Liver (tissue), 9 donors: Measurements from ENCODE around the gene PAIP2B. TPM values are rescaled to one million over a fixed set of nuclear protein-coding genes. Genes with fewer than 3 reads are reported as not detected.

Experiments used
- DNase-seq: peaks from one replicate; pipeline ENCODE4 v3.0.0-alpha.2; 2017; ENCODE audit warnings: low spot score
- H3K27ac ChIP-seq, 2 donors: one replicate each; pipeline ENCODE4 v1.7.0; 2013; ENCODE audit warnings: inconsistent platforms in 2 of 2, low read length in 2 of 2, control low read depth in 1 of 2, low read depth in 1 of 2, mild to moderate bottlenecking in 1 of 2
- H3K27me3 ChIP-seq, 4 donors: one replicate each; pipeline versions ENCODE4 v1.6.1 to v1.7.0; 2013; ENCODE audit warnings: low read length in 3 of 4, inconsistent platforms in 1 of 4, mild to moderate bottlenecking in 1 of 4, moderate library complexity in 1 of 4; ENCODE audit not compliant: control insufficient read depth in 4 of 4, insufficient read depth in 4 of 4
- H3K36me3 ChIP-seq, 4 donors: one replicate each; pipeline versions ENCODE4 v1.6.1 to v1.7.0; 2013; ENCODE audit warnings: low read length in 3 of 4, mild to moderate bottlenecking in 3 of 4, low read depth in 1 of 4, moderate library complexity in 1 of 4; ENCODE audit not compliant: control insufficient read depth in 4 of 4, insufficient read depth in 3 of 4
- H3K4me1 ChIP-seq, 4 donors: one replicate each; pipeline versions ENCODE4 v1.6.1 to v1.7.0; 2013; ENCODE audit warnings: low read length in 3 of 4, mild to moderate bottlenecking in 3 of 4, moderate library complexity in 1 of 4; ENCODE audit not compliant: control insufficient read depth in 4 of 4, insufficient read depth in 4 of 4
- H3K4me3 ChIP-seq, 3 donors: one replicate each; pipeline versions ENCODE4 v1.6.1 to v1.7.0; 2013; ENCODE audit warnings: low read length in 3 of 3, control low read depth in 1 of 3, low read depth in 1 of 3, mild to moderate bottlenecking in 1 of 3
- H3K9ac ChIP-seq, 2 donors: one replicate each; pipeline ENCODE4 v1.7.0; 2013; ENCODE audit warnings: low read length in 2 of 2, mild to moderate bottlenecking in 2 of 2, moderate library complexity in 2 of 2, control low read depth in 1 of 2, low read depth in 1 of 2
- H3K9me3 ChIP-seq, 4 donors: one replicate each; pipeline versions ENCODE4 v1.6.1 to v1.7.0; 2013; ENCODE audit warnings: low read length in 3 of 4; ENCODE audit not compliant: control insufficient read depth in 4 of 4
- ATF3 ChIP-seq: IDR thresholded peaks from 2 replicates; pipeline ENCODE4 v1.6.1; 2016; ENCODE audit warnings: antibody characterized with exemption
- CTCF ChIP-seq: fragments of 150-350 bp; IDR thresholded peaks from 2 replicates; pipeline ENCODE4 v1.5.1; 2017; ENCODE audit warnings: improper control_type of control experiment, low read depth, low read length; ENCODE audit not compliant: missing input control
- EGR1 ChIP-seq, 2 donors: IDR thresholded peaks; 2 replicates each; pipeline ENCODE4 v1.6.1; 2016 to 2018; ENCODE audit warnings: antibody characterized with exemption in 2 of 2, low read depth in 2 of 2
- FOXA1 ChIP-seq: IDR thresholded peaks from 2 replicates; pipeline ENCODE4 v1.6.1; 2016; ENCODE audit warnings: antibody characterized with exemption
- FOXA2 ChIP-seq: IDR thresholded peaks from 2 replicates; pipeline ENCODE4 v1.6.1; 2016; ENCODE audit warnings: antibody characterized with exemption
- GABPA ChIP-seq, 2 donors: IDR thresholded peaks in 1 of 2; conservative IDR thresholded peaks in 1 of 2; 2 replicates each; pipeline ENCODE4 v1.6.1; 2016; ENCODE audit warnings: antibody characterized with exemption in 2 of 2, mild to moderate bottlenecking in 1 of 2, moderate library complexity in 1 of 2
- HNF4A ChIP-seq, 2 donors: conservative IDR thresholded peaks; 2 replicates each; pipeline ENCODE4 v1.6.1; 2016; ENCODE audit warnings: antibody characterized with exemption in 2 of 2, mild to moderate bottlenecking in 2 of 2
- HNF4G ChIP-seq: IDR thresholded peaks from 2 replicates; pipeline ENCODE4 v1.6.1; 2016; ENCODE audit warnings: antibody characterized with exemption
- JUND ChIP-seq, 2 donors: IDR thresholded peaks; 2 replicates each; pipeline ENCODE4 v1.6.1; 2016; ENCODE audit warnings: antibody characterized with exemption in 2 of 2
- MAX ChIP-seq: IDR thresholded peaks from 2 replicates; pipeline ENCODE4 v1.6.1; 2016; ENCODE audit warnings: antibody characterized with exemption
- NR2F2 ChIP-seq: IDR thresholded peaks from 2 replicates; pipeline ENCODE4 v1.6.1; 2016; ENCODE audit warnings: antibody characterized with exemption
- RAD21 ChIP-seq, 2 donors: IDR thresholded peaks; 2 replicates each; pipeline ENCODE4 v1.6.1; 2016; ENCODE audit warnings: antibody characterized with exemption in 2 of 2, mild to moderate bottlenecking in 2 of 2
- REST ChIP-seq: IDR thresholded peaks from 2 replicates; pipeline ENCODE4 v1.6.1; 2016; ENCODE audit warnings: antibody characterized with exemption, mild to moderate bottlenecking
- RXRA ChIP-seq, 2 donors: IDR thresholded peaks; 2 replicates each; pipeline ENCODE4 v1.6.1; 2017 to 2018; ENCODE audit warnings: antibody characterized with exemption in 2 of 2, mild to moderate bottlenecking in 1 of 2
- SP1 ChIP-seq: IDR thresholded peaks from 2 replicates; pipeline ENCODE4 v1.6.1; 2018; ENCODE audit warnings: antibody characterized with exemption, mild to moderate bottlenecking
- TAF1 ChIP-seq: conservative IDR thresholded peaks from 2 replicates; pipeline ENCODE4 v1.6.1; 2016; ENCODE audit warnings: antibody characterized with exemption, mild to moderate bottlenecking
- YY1 ChIP-seq: IDR thresholded peaks from 2 replicates; pipeline ENCODE4 v1.6.1; 2016; ENCODE audit warnings: antibody characterized with exemption, mild to moderate bottlenecking
- ZBTB33 ChIP-seq: IDR thresholded peaks from 2 replicates; pipeline ENCODE4 v1.6.1; 2016; ENCODE audit warnings: antibody characterized with exemption
- WGBS: extraction: QIAGEN DNeasy Blood & Tissue Kit; methylation state at CpG from one replicate; pipeline ENCODE4 v1.1.7; 2013; 5-methylcytosine and 5-hydroxymethylcytosine counted together
- polyA plus RNA-seq, 2 donors: library from polyadenylated mRNA; stranded (reverse) in 1 of 2; unstranded in 1 of 2; fragments of 200-250 nt in 1 of 2; fragments of >200 nt in 1 of 2; fragmentation: Nextera tagmentation in 1 of 2; extraction: Ambion mirVana in 1 of 2; gene quantifications; one replicate each; pipeline versions ENCODE4 v1.2.1 to v1.2.3, GENCODE V29; 2013 to 2015
- total RNA-seq, 2 donors: library from RNA; depleted of rRNA; stranded (reverse); fragments of >200 nt; gene quantifications; one replicate each; pipeline ENCODE4 v1.2.3, GENCODE V29; 2014
- donor health status: healthy.
- donor health status: healthy.
- donor health status: healthy.
- donor health status: healthy.
- donor health status: healthy.

The PAIP2B gene
- total and polyA plus RNA-seq, 4 donors = 4.8 to 28.6 (median 10.6) TPM

- TF ChIP-seq GABPA (IDR thresholded peaks at IDR 0.05 in 1 of 2, conservative IDR thresholded peaks at IDR 0.05 in 1 of 2) (no peak), CTCF (no peak)
- no peaks in the 10 kb centered on the region for H3K27me3 ChIP-seq
- DNase-seq = no peak
- no peaks in the 10 kb centered on the region for H3K36me3 ChIP-seq
- no peak overlapping the region for H3K9ac ChIP-seq
- H3K9me3 ChIP-seq = no peaks in the 10 kb centered on the region
- no peaks in the 10 kb centered on the region for H3K4me1 ChIP-seq
- no peak overlapping the region for H3K27ac ChIP-seq
- no peak overlapping the region for H3K4me3 ChIP-seq
Measured at GRCh38 chr2:71261534-71261933, 34.6 kb upstream of the PAIP2B start.

- Histone ChIP-seq H3K36me3 (no peaks in the 10 kb centered on the region), H3K27me3 (no peaks in the 10 kb centered on the region), H3K27ac (no peak overlapping the region), H3K9me3 (no peaks in the 10 kb centered on the region), H3K4me3 (no peak overlapping the region), H3K9ac (no peak overlapping the region), H3K4me1 (no peaks in the 10 kb centered on the region)
- TF ChIP-seq SP1 = no peak
- TF ChIP-seq HNF4A (conservative IDR thresholded peaks at IDR 0.05) = no peak
- no peak for TF ChIP-seq YY1
- no peak for TF ChIP-seq GABPA (IDR thresholded peaks at IDR 0.05 in 1 of 2, conservative IDR thresholded peaks at IDR 0.05 in 1 of 2)
- no peak for TF ChIP-seq FOXA2
- no peak for TF ChIP-seq MAX
- TF ChIP-seq REST = no peak
- no peak for TF ChIP-seq CTCF
- TF ChIP-seq JUND (IDR thresholded peaks at IDR 0.05) = no peak
- TF ChIP-seq FOXA1 = no peak
- no peak for TF ChIP-seq ATF3
- TF ChIP-seq RAD21 (IDR thresholded peaks at IDR 0.05) = no peak
- TF ChIP-seq EGR1 (IDR thresholded peaks at IDR 0.05; ENCODE audit: low read depth in 2 of 2) = no peak
- TF ChIP-seq NR2F2 = no peak
- no peak for TF ChIP-seq HNF4G
- no peak for TF ChIP-seq RXRA (IDR thresholded peaks at IDR 0.05)
- no peak for TF ChIP-seq TAF1
- no peak for TF ChIP-seq ZBTB33
- no peak for DNase-seq
- WGBS = 86% methylated on average over 3 of the region's 3 CpGs
Measured at GRCh38 chr2:71256421-71256820, 29.5 kb upstream of the PAIP2B start.
